Mucosa of descending colon (tissue), 3 donors: Measurements from ENCODE around the gene ALPG. TPM values are rescaled to one million over a fixed set of nuclear protein-coding genes. Genes with fewer than 3 reads are reported as not detected.
"Not testable (repeated sequence)": the region's sequence is repeated elsewhere in the genome, so short reads cannot be mapped to it uniquely, and the experiment has no call there.

Experiments used
- ATAC-seq: fragments of 200-7000 bp; cut with Tn5 transposase; one replicate; pipeline ENCODE4 v1.9.1; 2020; ENCODE audit warnings: mild to moderate bottlenecking, moderate library complexity
- DNase-seq, 3 donors: peaks; one replicate each; pipeline ENCODE4 v3.0.0-alpha.2; 2020
- H3K36me3 ChIP-seq: fragments of 200-600 bp; one replicate; pipeline ENCODE4 v1.8.0; 2021; ENCODE audit warnings: low read depth, mild to moderate bottlenecking
- H3K4me1 ChIP-seq: fragments of 200-600 bp; one replicate; pipeline ENCODE4 v1.8.0; 2021; ENCODE audit warnings: low read depth, mild to moderate bottlenecking
- H3K4me3 ChIP-seq: fragments of 200-600 bp; one replicate; pipeline ENCODE4 v1.8.0; 2021; ENCODE audit warnings: mild to moderate bottlenecking
- H3K9me3 ChIP-seq: fragments of 200-600 bp; one replicate; pipeline ENCODE4 v1.8.0; 2021; ENCODE audit warnings: mild to moderate bottlenecking
- intact Hi-C, 2 donors: fragments of 100-400 bp; cut with DNase I in 1 of 2; cut with micrococcal nuclease in 1 of 2; formaldehyde crosslinking; loops; one replicate each; pipeline versions ENCODE4 v1.11.0 to v1.11.1; 2022; cut with DNase I, micrococcal nuclease
- long read RNA-seq, 2 donors: library from polyadenylated mRNA; unstranded; transcript quantifications; one replicate each; pipeline ENCODE4 v2.0.0, GENCODE V29; 2019 to 2021
- total RNA-seq, 3 donors: library from RNA; stranded (reverse); fragmentation: NEBNext Ultra II Directional in 2 of 3; extraction: Animal tissue kit (Norgen Biotek cat#: 25700) in 2 of 3; gene quantifications; one replicate each; pipeline versions ENCODE4 v1.2.1 to v1.2.4, GENCODE V29; 2021 to 2023
- TF ChIP-seq, protein P1 (sequence below): fragments of 200-600 bp; IDR thresholded peaks from one replicate; pipeline ENCODE4 v1.8.0; 2022; ENCODE audit warnings: antibody characterized with exemption, mild to moderate bottlenecking
- donor health status: DM: no; HTN: no; CAD: no; lungs with moderate emphysema.
- donor health status: DM: no; HTN: no; CAD: no.
- donor health status: DM: no; HTN: yes; CAD: no.

Gene ALPG
- total RNA-seq, result 1 to 10 TPM in 1 of 3 donors, under 1 TPM in 2; 0.54 to 8.1 (median 0.61) TPM
- long read RNA-seq, donor 1, result 0 reads
- long read RNA-seq, donor 2, partial matches to known transcripts, result 1 of 2 reads
- long read RNA-seq, donor 2, other reads (novel, unspliced or antisense), result 0 of 2 reads

DNA sequence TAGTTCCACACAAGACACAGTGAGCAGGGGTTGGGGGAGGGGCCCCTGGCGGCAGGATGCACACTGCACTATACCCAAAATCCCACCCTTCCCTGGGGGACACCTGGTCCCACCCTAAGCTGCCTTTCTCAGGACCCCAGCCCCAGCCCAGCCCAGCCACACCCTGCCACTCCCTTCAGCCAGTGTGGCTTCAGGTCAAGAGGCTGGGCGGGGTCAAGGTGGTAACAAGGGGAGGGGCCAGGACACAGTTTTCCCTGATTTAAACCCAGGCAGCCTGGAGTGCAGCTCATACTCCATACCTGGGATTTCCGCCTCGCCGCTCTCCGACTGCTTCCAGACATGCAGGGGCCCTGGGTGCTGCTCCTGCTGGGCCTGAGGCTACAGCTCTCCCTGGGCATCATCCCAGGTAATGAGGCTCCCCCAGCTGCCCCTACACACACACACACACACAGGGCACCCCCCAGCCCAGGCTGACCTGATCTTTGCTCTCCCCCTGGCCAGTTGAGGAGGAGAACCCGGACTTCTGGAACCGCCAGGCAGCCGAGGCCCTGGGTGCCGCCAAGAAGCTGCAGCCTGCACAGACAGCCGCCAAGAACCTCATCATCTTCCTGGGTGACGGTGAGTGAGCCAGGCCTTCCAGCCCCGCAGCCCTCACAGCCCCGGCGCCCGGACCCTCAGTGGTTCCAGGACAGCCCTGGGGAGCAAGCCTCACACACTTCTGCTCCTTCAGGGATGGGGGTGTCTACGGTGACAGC is at the start of gene ALPG:
Gene ALPG (plus strand): TSS at position 289 of the 755 bp plus-strand sequence. CDS start 51 bp downstream, at position 340.
- H3K4me1 ChIP-seq, result peaks cover 2% of the 10 kb centered on the region
- H3K36me3 ChIP-seq, result no peaks in the 10 kb centered on the region
- ATAC-seq (no peak), DNase-seq (no peak)
- H3K4me3 ChIP-seq, result no peak within 1 kb of the TSS
- TF ChIP-seq, protein P1, sequence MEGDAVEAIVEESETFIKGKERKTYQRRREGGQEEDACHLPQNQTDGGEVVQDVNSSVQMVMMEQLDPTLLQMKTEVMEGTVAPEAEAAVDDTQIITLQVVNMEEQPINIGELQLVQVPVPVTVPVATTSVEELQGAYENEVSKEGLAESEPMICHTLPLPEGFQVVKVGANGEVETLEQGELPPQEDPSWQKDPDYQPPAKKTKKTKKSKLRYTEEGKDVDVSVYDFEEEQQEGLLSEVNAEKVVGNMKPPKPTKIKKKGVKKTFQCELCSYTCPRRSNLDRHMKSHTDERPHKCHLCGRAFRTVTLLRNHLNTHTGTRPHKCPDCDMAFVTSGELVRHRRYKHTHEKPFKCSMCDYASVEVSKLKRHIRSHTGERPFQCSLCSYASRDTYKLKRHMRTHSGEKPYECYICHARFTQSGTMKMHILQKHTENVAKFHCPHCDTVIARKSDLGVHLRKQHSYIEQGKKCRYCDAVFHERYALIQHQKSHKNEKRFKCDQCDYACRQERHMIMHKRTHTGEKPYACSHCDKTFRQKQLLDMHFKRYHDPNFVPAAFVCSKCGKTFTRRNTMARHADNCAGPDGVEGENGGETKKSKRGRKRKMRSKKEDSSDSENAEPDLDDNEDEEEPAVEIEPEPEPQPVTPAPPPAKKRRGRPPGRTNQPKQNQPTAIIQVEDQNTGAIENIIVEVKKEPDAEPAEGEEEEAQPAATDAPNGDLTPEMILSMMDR, result no peak
- intact Hi-C loops, result no loop called here
- H3K9me3 ChIP-seq, result no peaks in the 10 kb centered on the region

DNA sequence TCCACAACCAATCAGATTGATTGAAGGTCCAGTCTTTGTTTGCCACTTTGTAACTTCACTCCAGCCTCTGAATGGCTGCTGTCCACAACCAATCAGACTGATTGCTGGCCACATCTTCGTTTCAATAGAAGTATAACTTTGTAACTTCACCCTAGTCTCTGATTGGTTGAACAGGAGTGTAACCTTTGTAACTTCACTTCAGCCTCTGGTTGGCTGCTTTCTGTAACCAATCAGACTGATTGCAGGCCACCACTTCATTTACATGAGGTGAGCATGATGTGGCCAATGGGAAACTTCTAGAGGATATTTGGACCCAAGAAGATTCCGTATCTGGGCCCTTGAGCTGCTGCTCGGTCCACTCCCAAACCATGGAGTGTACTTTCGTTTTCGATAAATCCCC is 45.0 kb upstream of the ALPG start:
- Histone ChIP-seq H3K9me3 (no peaks in the 10 kb centered on the region), H3K4me3 (no peak overlapping the region), H3K4me1 (no peaks in the 10 kb centered on the region), H3K36me3 (no peaks in the 10 kb centered on the region)
- DNase-seq (no peak), ATAC-seq (no peak)
- TF ChIP-seq, protein P1, result no peak
- intact Hi-C loops, result no loop called here

DNA sequence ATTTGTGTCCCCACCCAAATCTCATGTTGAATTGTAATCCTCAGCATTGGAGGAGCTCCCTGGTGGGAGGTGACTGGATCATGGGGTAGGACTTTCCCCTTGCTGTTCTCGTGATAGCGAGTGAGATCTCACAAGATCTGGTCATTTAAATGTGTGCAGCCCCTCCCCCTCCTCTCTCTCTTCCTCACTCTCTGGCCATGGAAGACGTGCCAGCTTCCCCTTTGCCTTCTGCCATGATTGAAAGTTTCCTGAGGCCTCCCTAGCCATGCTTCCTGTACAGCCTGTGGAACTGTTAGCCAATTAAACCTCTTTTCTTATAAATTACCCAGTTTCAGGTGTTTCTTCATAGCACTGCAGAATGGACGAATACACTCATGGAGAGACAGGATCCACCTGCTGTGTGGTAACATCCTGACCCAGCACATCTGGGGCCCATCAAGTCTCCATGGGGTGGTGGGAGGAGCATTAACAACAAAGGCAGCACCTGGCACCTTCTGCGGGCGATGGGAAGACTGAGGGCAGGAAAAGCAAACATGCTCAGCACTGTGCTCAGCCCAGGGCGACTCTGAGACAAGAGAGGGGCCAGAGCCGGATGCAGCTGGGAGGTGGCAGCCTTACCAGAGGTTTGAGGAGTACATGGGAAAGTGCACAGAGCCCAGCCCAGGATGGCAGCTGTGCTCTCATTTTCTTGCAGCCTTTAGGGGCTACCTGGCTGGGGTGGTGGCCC is 44.3 kb upstream of the ALPG start:
- no peak for ATAC-seq
- no peaks in the 10 kb centered on the region for H3K4me1 ChIP-seq
- H3K4me3 ChIP-seq, result no peak overlapping the region
- no peaks in the 10 kb centered on the region for H3K9me3 ChIP-seq
- H3K36me3 ChIP-seq, result no peaks in the 10 kb centered on the region
- peak in 1 of 3 donors; percentile 8 for DNase-seq
- TF ChIP-seq, protein P1, result no peak
- intact Hi-C loops, result no loop called here

DNA sequence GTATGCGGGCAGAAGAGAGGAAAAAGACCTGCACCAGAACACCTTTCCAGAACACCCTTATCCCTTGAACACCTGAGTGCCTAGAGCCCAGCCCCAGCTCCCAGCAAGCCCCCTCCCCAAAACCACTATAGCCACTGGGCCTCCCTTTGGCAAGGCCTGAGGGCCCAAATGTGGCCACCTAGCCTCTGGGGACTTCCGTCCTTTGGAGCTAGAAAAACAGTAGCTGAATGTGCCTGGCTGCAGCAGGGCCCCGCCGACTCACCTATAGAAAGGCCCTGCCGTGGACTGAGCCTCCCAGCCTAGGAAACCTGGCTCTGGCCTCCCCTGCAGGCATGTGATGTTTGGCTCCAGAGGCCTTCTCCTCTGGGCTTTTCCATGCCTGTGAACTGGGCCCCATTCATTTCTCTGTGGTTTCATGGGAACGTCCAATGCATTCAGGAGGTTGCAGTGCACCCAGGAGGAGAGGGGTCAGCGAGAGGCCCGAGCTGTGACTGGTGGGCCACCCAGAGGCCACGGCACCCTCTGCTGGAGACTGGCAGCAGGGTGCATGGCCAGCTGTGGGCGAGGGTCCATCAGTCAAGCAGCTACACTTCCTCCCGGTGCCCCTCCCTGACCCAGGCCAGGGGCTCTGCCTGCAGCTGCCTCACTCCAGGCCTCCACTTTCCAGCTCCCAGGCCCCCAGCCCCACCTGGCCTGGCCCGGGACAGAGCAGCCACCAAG is 43.4 kb upstream of the ALPG start:
- ATAC-seq, intact Hi-C loops, H3K4me3 ChIP-seq: not testable (repeated sequence)

DNA sequence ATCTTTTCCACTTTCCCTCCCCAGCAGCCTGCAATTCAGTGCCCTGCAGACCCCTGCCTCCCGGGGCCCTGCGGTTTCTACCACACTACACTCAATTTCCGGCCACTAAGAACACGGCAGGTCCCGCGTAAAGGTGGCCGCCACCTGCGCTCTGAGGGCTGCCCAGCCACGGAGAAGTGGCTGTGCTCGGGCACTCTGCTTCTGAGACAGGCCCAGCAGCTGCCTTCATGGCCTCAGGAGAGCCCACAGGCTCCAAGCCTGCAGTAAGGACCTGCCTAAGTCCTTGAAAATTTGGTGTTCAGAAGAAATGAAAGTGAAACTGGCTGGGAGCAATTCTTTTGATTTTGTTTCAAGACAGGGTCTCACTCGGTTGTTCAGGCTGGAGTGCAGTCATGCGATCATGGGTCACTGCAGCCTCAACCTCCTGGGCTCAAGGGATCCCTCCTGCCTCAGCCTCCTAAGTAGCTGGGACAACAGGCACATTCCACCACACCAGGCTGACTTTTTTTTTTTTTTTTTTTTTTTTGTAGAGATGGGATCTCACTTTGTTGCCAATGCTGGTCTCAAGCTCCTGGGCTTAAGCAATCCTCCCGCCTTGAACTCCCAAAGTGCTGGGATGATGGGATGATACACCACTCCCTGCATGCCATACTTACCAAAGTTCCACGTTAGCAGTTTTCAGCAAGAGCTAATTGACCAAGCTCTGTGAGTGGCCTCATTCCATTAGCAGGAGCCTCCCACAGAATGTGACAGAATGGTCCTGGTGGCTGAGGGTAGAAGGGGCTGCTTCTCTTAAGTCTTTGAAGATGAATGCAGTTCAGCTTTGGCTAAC is 42.6 kb upstream of the ALPG start:
- TF ChIP-seq, protein P1, result no peak
- Histone ChIP-seq H3K4me1 (no peaks in the 10 kb centered on the region), H3K36me3 (no peaks in the 10 kb centered on the region), H3K9me3 (no peaks in the 10 kb centered on the region), H3K4me3 (no peak overlapping the region)
- ATAC-seq (peak; percentile 20), DNase-seq (peak in 1 of 3 donors; percentile 4)
- intact Hi-C loops, result no loop called here

More for the DNA sequence above, 43.4 kb upstream of the ALPG start:
- not testable (repeated sequence) for H3K4me1 ChIP-seq, H3K9me3 ChIP-seq, H3K36me3 ChIP-seq
- peak in 1 of 3 donors; percentile 7 for DNase-seq

DNA sequence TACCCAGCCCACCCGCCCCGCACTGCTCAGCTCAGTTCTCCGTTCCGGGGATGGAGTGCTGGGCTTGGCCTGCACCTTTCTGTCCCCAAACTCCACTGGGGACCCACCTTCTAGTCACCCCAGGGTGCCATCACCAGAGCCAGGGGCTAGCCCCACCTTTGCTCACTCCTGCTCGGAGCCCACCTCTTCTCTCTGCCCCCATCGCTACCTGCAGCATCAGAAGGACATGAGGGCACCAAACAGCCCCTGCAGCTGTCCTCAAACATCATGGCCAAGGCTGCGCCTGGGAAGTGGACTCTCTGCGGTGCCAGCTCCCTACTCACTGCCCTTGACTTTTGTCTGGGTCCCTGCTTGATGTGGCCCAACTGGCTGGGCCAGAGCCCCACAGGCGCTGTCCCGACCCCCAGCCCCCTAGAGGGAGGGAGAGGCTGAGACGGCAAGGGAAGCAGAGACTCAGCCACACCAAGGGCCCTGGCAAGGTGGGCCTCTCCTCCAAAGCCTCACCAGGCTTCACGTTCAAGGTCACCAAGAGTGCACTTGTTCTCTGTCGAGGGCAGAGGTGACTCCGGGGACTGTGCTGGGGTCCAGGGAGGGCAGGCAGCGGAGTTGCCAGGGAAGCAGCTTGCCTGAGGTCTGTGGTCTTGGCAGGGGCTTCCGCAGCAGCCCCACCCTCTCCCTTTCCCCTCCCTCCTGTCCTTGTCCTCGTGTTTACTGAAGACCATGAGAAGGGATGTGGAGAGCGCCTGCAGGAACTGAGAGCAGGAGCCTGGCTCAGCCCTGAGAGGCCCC is 41.6 kb upstream of the ALPG start:
- H3K36me3 ChIP-seq, H3K4me3 ChIP-seq, H3K4me1 ChIP-seq, ATAC-seq, intact Hi-C loops, H3K9me3 ChIP-seq: not testable (repeated sequence)
- peak in 1 of 3 donors; percentile 10 for DNase-seq
